Measurements from ENCODE around the gene HPCAL4. TPM values are rescaled to one million over a fixed set of nuclear protein-coding genes. Genes with fewer than 3 reads are reported as not detected.

The HPCAL4 gene
- total and polyA plus RNA-seq, 7 experiments from 2014 or later, result 2.9 to 49.0 (median 12.0) TPM

DNA sequence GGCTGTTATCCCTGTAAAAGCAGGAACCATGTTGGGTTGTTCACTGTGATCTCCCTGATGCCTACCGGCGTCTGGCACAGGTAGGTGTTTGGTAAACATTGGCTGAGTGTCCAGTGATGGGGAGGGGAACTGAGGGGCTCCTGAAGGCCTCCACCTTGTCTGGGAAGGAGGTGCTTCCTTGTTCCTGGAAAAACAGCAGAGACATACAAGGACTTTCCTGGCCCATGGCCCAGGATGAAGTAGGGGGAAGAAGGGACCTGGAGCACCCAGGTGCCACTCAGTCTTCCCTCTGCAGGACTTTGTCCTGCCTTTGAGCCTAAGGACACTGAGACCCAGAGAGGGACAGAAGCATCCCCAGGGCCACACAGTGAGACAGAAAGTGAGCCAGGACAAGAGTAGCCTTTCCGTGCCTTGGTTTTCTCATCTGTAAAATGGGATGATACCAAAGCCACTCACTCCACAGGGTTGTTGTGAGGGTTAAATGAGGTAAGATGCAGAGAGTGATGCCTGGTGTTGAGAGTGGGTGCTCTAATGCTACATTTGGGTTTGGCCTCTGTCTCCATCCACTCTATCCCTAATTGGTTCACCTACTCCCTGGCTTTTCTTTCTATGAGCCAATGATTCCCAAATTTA, 45.7 kb downstream of the HPCAL4 start:
- DNase-seq, result no peak
- no peak overlapping the region for H3K4me3 ChIP-seq (ENCODE audit: low read length)
- POLR2A ChIA-PET, result no interaction called here
- H3K4me3 Mint-ChIP-seq, result no peak overlapping the region
- H3K27ac Mint-ChIP-seq, result no peak overlapping the region
- CTCF ChIA-PET, result no interaction called here
- no peaks in the 10 kb centered on the region for H3K9me3 ChIP-seq (ENCODE audit: control insufficient read depth in 2 of 3, low read length in 3 of 3)
- no peaks in the 10 kb centered on the region for H3K36me3 ChIP-seq (ENCODE audit: control insufficient read depth in 2 of 3, insufficient read depth in 3 of 3, low read length in 3 of 3)
- intact Hi-C loops (cut with micrococcal nuclease), result no loop called here
- no peaks in the 10 kb centered on the region for H3K36me3 Mint-ChIP-seq
- H3K4me1 ChIP-seq (ENCODE audit: control insufficient read depth in 2 of 2, insufficient read depth in 2 of 2, low read length in 2 of 2), result no peaks in the 10 kb centered on the region
- no peaks in the 10 kb centered on the region for H3K27me3 ChIP-seq (ENCODE audit: control insufficient read depth in 2 of 2, insufficient read depth in 2 of 2, low read length in 2 of 2)
- peaks cover 0 to 3% (median 0%) of the 10 kb centered on the region in 11 donors for H3K9me3 Mint-ChIP-seq
- H3K4me1 Mint-ChIP-seq, result no peaks in the 10 kb centered on the region
- peaks cover 0 to 28% (median 0%) of the 10 kb centered on the region in 5 donors for H3K27me3 Mint-ChIP-seq
- H3K27ac ChIP-seq (ENCODE audit: low read depth, low read length), result no peak overlapping the region
- no peak for ATAC-seq

- no peaks in the 10 kb centered on the region for H3K4me1 ChIP-seq (ENCODE audit: control insufficient read depth in 2 of 2, insufficient read depth in 2 of 2, low read length in 2 of 2)
- H3K9me3 ChIP-seq (ENCODE audit: control insufficient read depth in 2 of 3, low read length in 3 of 3), result no peaks in the 10 kb centered on the region
- H3K4me3 Mint-ChIP-seq, result no peak overlapping the region
- intact Hi-C loops (cut with micrococcal nuclease), result no loop called here
- H3K36me3 ChIP-seq (ENCODE audit: control insufficient read depth in 2 of 3, insufficient read depth in 3 of 3, low read length in 3 of 3), result no peaks in the 10 kb centered on the region
- H3K27ac ChIP-seq (ENCODE audit: low read depth, low read length), result no peak overlapping the region
- ChIA-PET CTCF (no interaction called here), POLR2A (no interaction called here)
- peak overlapping the region in 1 of 9 donors; percentile 35 for H3K27ac Mint-ChIP-seq
- H3K27me3 Mint-ChIP-seq, result peaks cover 0 to 36% (median 3%) of the 10 kb centered on the region in 5 donors
- peaks cover 0 to 3% (median 0%) of the 10 kb centered on the region in 11 donors for H3K9me3 Mint-ChIP-seq
- no peak overlapping the region for H3K4me3 ChIP-seq (ENCODE audit: low read length)
- DNase-seq (no peak), ATAC-seq (no peak)
- H3K36me3 Mint-ChIP-seq, result no peaks in the 10 kb centered on the region
- H3K4me1 Mint-ChIP-seq, result peaks cover 0 to 4% (median 0%) of the 10 kb centered on the region in 7 donors
- H3K27me3 ChIP-seq (ENCODE audit: control insufficient read depth in 2 of 2, insufficient read depth in 2 of 2, low read length in 2 of 2), result no peaks in the 10 kb centered on the region
These were observed 47.5 kb downstream of the HPCAL4 start for GRCh38 chr1:39643705-39644104.

DNA sequence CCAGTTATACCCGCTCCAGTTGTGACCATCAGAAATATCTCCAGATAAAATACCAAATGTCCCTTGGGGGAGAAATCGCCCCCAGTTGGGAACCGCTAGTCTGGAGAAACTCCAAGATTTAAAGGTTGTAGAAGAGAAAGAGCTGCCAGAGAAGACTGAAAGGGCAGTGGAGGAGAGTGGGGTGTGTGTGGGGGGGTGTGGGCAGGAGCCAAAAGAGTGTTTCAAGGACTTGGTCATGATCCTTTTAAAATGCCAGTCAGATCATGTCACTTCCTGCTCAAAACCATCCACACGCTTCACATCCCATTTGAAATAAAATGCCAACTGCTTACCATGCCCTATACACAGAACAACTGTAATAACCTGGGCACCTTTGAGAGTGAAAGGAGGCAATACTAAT, 48.4 kb downstream of the HPCAL4 start:
- no peaks in the 10 kb centered on the region for H3K9me3 ChIP-seq (ENCODE audit: control insufficient read depth in 2 of 3, low read length in 3 of 3)
- CTCF ChIA-PET, result interaction anchor here (1.1 to 1.3 kb wide), 2 partner anchors 15 to 17 kb away, joined by 3 to 5 read pairs; no protein-coding TSS in a partner anchor

GRCh38 chr1:39640861-39641260, 50.4 kb downstream of the HPCAL4 start:
- Histone ChIP-seq H3K4me1 (ENCODE audit: control insufficient read depth in 2 of 2, insufficient read depth in 2 of 2, low read length in 2 of 2) (no peaks in the 10 kb centered on the region), H3K27me3 (ENCODE audit: control insufficient read depth in 2 of 2, insufficient read depth in 2 of 2, low read length in 2 of 2) (no peaks in the 10 kb centered on the region), H3K4me3 (ENCODE audit: low read length) (no peak overlapping the region), H3K36me3 (ENCODE audit: control insufficient read depth in 2 of 3, insufficient read depth in 3 of 3, low read length in 3 of 3) (no peaks in the 10 kb centered on the region), H3K9me3 (ENCODE audit: control insufficient read depth in 2 of 3, low read length in 3 of 3) (no peaks in the 10 kb centered on the region), H3K27ac (ENCODE audit: low read depth, low read length) (no peak overlapping the region)
- Mint-ChIP-seq H3K36me3 (no peaks in the 10 kb centered on the region), H3K27ac (no peak overlapping the region), H3K4me3 (peak overlapping the region in 4 of 10 donors; percentile 6 to 75 (median 39)), H3K4me1 (peaks cover 0 to 4% (median 0%) of the 10 kb centered on the region in 7 donors), H3K9me3 (peaks cover 0 to 3% (median 0%) of the 10 kb centered on the region in 11 donors), H3K27me3 (peaks cover 13 to 58% (median 27%) of the 10 kb centered on the region in 5 donors)
- ATAC-seq, result no peak
- intact Hi-C loops (cut with micrococcal nuclease), result no loop called here
- DNase-seq, result no peak
- POLR2A ChIA-PET, result no interaction called here
- CTCF ChIA-PET, result interaction anchor here (1.5 to 2.3 kb wide), 3 partner anchors 17 to 35 kb away, joined by 3 to 7 read pairs (median 6); no protein-coding TSS in a partner anchor

More for the DNA sequence above, 48.4 kb downstream of the HPCAL4 start:
- no peak overlapping the region for H3K27ac Mint-ChIP-seq
- H3K27me3 Mint-ChIP-seq, result peaks cover 2 to 42% (median 12%) of the 10 kb centered on the region in 5 donors
- H3K36me3 Mint-ChIP-seq, result no peaks in the 10 kb centered on the region
- ATAC-seq, result no peak
- H3K4me1 Mint-ChIP-seq, result peaks cover 0 to 4% (median 0%) of the 10 kb centered on the region in 7 donors
- peaks cover 0 to 3% (median 0%) of the 10 kb centered on the region in 11 donors for H3K9me3 Mint-ChIP-seq
- no peak for DNase-seq
- intact Hi-C loops (cut with micrococcal nuclease), result no loop called here
- Histone ChIP-seq H3K36me3 (ENCODE audit: control insufficient read depth in 2 of 3, insufficient read depth in 3 of 3, low read length in 3 of 3) (no peaks in the 10 kb centered on the region), H3K27ac (ENCODE audit: low read depth, low read length) (no peak overlapping the region), H3K27me3 (ENCODE audit: control insufficient read depth in 2 of 2, insufficient read depth in 2 of 2, low read length in 2 of 2) (no peaks in the 10 kb centered on the region), H3K4me3 (ENCODE audit: low read length) (no peak overlapping the region), H3K4me1 (ENCODE audit: control insufficient read depth in 2 of 2, insufficient read depth in 2 of 2, low read length in 2 of 2) (no peaks in the 10 kb centered on the region)
- H3K4me3 Mint-ChIP-seq, result no peak overlapping the region
- POLR2A ChIA-PET, result no interaction called here

DNA sequence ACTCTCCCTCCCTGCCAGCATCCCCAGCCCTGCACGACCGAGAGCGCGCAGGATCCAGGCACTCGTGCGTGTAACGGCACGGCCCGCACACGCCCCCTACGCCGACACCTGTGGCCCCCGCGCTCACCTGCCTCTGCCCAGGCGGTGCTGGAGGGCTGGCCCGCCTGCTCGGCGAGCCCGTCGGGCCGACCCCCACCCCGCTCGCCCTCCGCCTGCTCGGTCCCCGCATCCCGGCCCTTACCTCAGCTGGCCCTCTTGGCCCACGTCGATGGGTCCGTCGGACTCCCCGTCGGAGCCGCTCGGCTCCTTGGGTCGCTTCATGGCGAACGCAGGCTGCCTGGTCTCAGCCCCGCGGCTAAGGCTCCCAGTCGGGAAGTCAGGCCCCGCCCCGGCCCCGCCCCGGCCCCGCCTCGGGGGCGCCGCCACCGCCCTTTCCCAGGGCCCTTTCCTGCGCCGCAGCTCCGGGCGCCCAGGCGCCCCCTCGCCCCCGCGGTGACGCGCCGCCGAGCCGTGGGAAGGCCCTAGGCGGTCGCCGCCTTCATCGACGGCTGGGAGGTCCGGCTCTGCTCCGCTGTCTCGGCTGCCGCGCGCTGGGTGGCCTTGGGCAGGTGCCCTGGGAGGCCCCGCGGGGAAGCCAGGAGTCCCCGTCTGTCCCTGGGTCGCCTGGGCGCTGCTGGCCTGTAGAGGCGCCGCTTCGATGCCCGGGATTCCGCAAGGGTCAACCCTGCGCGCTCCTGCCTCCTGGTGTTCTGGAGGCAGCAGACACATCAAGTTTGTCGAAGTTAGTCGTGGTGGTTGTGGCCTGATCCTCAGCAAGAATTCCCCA, 51.7 kb downstream of the HPCAL4 start, which contains the start of gene HEYL:
HEYL (minus strand) TSS at position 339 of the 826 bp plus-strand sequence; CDS start at position 321, 18 bp downstream.
- Mint-ChIP-seq H3K27ac (no peak within 1 kb of the TSS), H3K27me3 (peaks cover 22 to 65% (median 27%) of the 10 kb centered on the region in 5 donors), H3K4me3 (peak within 1 kb of the TSS; percentile 53 to 82 (median 65)), H3K36me3 (no peaks in the 10 kb centered on the region), H3K4me1 (peaks cover 0 to 4% (median 0%) of the 10 kb centered on the region in 7 donors), H3K9me3 (peaks cover 0 to 3% (median 0%) of the 10 kb centered on the region in 11 donors)
- H3K27me3 ChIP-seq (ENCODE audit: control insufficient read depth in 2 of 2, insufficient read depth in 2 of 2, low read length in 2 of 2), result no peaks in the 10 kb centered on the region
- peak; percentile 18 to 84 (median 38) for DNase-seq
- peak; percentile 80 for ATAC-seq
- no peak within 1 kb of the TSS for H3K27ac ChIP-seq (ENCODE audit: low read depth, low read length)
- ChIA-PET POLR2A (no interaction called here), CTCF (interaction anchor here (0.7 kb wide), 1 partner anchor 31 kb away, joined by 4 read pairs; no protein-coding TSS in a partner anchor)
- intact Hi-C loops (cut with micrococcal nuclease), result no loop called here
- H3K36me3 ChIP-seq (ENCODE audit: control insufficient read depth in 2 of 3, insufficient read depth in 3 of 3, low read length in 3 of 3), result no peaks in the 10 kb centered on the region
- peak within 1 kb of the TSS; percentile 30 for H3K4me3 ChIP-seq (ENCODE audit: low read length)
- no peaks in the 10 kb centered on the region for H3K4me1 ChIP-seq (ENCODE audit: control insufficient read depth in 2 of 2, insufficient read depth in 2 of 2, low read length in 2 of 2)
- no peaks in the 10 kb centered on the region for H3K9me3 ChIP-seq (ENCODE audit: control insufficient read depth in 2 of 3, low read length in 3 of 3)

DNA sequence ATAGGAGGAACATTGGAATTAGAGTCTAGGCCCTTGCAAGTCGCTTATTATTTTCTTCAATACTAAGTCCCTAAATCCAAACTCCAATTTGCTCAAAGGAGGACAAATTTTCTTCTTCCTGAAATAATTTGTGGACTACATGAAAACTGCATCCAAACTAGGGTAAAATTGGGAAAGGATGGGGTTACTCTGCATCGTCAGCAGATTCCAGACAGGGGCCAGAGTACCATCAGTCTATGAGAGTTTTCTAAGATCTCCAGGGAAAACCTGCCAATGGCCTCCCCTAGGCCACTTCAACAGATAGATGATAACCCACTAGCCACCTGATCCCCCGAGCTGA, 52.3 kb downstream of the HPCAL4 start:
- H3K36me3 ChIP-seq (ENCODE audit: control insufficient read depth in 2 of 3, insufficient read depth in 3 of 3, low read length in 3 of 3), result no peaks in the 10 kb centered on the region
- ChIA-PET CTCF (no interaction called here), POLR2A (no interaction called here)
- Mint-ChIP-seq H3K9me3 (peaks cover 0 to 3% (median 0%) of the 10 kb centered on the region in 11 donors), H3K36me3 (no peaks in the 10 kb centered on the region), H3K4me1 (peaks cover 0 to 4% (median 0%) of the 10 kb centered on the region in 7 donors), H3K27me3 (peaks cover 27 to 63% (median 30%) of the 10 kb centered on the region in 5 donors), H3K27ac (no peak overlapping the region), H3K4me3 (peak overlapping the region; percentile 53 to 82 (median 65))
- H3K27ac ChIP-seq (ENCODE audit: low read depth, low read length), result no peak overlapping the region
- intact Hi-C loops (cut with micrococcal nuclease), result no loop called here
- DNase-seq (no peak), ATAC-seq (no peak)
- H3K4me3 ChIP-seq (ENCODE audit: low read length), result peak overlapping the region; percentile 30
- no peaks in the 10 kb centered on the region for H3K4me1 ChIP-seq (ENCODE audit: control insufficient read depth in 2 of 2, insufficient read depth in 2 of 2, low read length in 2 of 2)
- H3K27me3 ChIP-seq (ENCODE audit: control insufficient read depth in 2 of 2, insufficient read depth in 2 of 2, low read length in 2 of 2), result no peaks in the 10 kb centered on the region
- no peaks in the 10 kb centered on the region for H3K9me3 ChIP-seq (ENCODE audit: control insufficient read depth in 2 of 3, low read length in 3 of 3)
